Astrocyte of the spinal cord (primary cell): Measurements from ENCODE around the gene P3H4.

ENCODE experiments used
- DNase-seq: peaks from one replicate; pipeline ENCODE4 v3.0.0; 2011; ENCODE audit warnings: low read depth, low spot score
- H3K4me3 ChIP-seq: 2 replicates; pipeline ENCODE4 v1.5.1; 2011; ENCODE audit warnings: low read depth, mild to moderate bottlenecking, low read length, moderate library complexity
- CTCF ChIP-seq: IDR thresholded peaks from 2 replicates; pipeline ENCODE4 v1.5.1; 2012; ENCODE audit warnings: low read depth, mild to moderate bottlenecking, low read length, inconsistent platforms
- in situ Hi-C: cut with HindIII; loops from 2 replicates; pipeline ENCODE4 v1.10.0; 2017; ENCODE audit warnings: low sequenced_read_pairs

Gene P3H4

GRCh38 chr17:41810659-41811548 lies 845 bp downstream of the P3H4 start:
- no peak for TF ChIP-seq CTCF
- in situ Hi-C loops = no loop called here
- DNase-seq = no peak
- peak overlapping the region; percentile 92 for H3K4me3 ChIP-seq

DNA sequence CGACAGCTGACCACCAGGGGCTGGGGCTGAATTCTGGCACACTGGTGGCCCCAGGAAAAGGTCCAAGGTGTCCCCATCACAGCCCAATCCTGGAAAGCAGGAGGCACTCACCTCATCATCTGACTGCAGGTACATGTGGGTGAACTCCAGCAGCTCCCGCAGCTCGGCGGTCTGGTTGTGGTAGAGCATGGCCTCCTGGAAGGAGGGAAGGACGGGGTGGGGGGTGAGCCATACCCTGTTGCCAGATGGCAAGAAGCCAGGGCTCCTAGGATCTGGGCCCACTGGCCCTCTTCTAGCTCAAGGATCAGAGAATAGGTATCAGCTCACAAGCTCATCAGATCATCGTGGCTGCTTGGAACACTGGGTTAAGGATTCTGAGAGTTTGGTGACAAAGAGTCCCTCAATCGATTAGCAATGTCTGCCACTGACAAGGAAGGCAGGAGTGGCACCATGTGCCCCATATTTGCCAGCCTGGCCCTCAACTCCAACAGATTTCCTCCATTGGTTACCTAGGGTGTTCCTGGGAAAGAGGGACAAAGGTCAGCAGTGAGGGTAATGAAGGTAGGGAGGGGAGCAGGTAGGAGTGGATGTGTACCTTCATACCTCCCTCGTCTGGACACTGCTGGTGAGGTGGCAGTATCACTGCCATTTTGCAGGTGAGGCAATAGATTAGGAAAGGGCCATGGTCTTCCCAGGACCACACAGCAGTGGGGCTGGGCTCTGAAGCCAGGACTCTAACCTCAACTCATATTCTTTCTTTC lies 4.9 kb downstream of the P3H4 start:
- no peak for TF ChIP-seq CTCF
- no peak overlapping the region for H3K4me3 ChIP-seq
- in situ Hi-C loops = loop anchor here (10.0 kb wide), 1 partner anchor 82 kb away; no protein-coding TSS in a partner anchor
- DNase-seq = no peak

- DNase-seq = no peak
- TF ChIP-seq CTCF = no peak
- in situ Hi-C loops = loop anchor here (10.0 kb wide), 1 partner anchor 79 kb away; no protein-coding TSS in a partner anchor
- no peak overlapping the region for H3K4me3 ChIP-seq
Measured at GRCh38 chr17:41803049-41804020, 8.4 kb downstream of the P3H4 start.

DNA sequence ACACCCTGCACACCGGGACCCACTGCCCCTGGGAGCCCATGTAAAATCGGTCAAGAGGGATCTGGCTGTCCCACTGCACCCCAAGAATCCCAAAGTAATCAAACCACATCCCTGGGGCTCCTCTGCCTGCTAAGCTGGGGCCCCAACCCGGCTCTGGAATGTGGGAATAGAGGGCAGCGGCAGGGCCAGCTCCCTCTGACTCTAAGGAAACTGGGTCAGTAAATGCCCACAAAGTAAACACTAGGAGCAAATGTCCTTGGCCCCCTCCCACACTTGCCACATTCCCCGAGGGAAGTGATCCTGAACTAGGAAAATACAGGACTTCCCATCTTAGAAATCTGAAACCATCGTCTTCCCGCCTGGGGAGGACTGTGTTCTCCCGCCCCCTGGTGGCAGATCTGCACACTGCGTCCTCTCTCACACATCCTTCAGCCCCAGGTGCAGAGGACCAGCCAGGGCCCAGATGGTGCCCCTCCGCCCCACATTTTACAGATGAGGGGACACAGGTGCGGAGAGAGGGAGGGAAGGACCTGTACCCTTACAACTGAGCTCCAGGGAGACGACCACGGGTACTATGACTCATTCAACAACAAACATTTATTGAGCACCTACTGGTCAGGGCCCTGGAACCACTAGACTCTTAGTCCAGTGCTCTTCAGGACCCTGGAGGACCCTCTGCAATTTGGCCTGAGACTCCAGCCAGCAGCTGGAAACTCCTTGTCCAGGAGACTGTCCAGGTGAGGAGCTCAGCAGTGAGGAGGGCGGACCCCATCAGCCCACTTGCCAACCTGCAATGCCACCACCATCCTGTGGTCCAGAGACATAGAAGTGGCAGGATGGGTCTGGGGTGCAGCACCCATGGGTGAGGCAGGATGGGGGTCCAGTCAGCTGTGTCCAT lies 10.1 kb downstream of the P3H4 start:
- DNase-seq = peak; percentile 74
- in situ Hi-C loops = loop anchor here (10.0 kb wide), 1 partner anchor 77 kb away; no protein-coding TSS in a partner anchor
- no peak overlapping the region for H3K4me3 ChIP-seq
- TF ChIP-seq CTCF = peak; percentile 94

DNA sequence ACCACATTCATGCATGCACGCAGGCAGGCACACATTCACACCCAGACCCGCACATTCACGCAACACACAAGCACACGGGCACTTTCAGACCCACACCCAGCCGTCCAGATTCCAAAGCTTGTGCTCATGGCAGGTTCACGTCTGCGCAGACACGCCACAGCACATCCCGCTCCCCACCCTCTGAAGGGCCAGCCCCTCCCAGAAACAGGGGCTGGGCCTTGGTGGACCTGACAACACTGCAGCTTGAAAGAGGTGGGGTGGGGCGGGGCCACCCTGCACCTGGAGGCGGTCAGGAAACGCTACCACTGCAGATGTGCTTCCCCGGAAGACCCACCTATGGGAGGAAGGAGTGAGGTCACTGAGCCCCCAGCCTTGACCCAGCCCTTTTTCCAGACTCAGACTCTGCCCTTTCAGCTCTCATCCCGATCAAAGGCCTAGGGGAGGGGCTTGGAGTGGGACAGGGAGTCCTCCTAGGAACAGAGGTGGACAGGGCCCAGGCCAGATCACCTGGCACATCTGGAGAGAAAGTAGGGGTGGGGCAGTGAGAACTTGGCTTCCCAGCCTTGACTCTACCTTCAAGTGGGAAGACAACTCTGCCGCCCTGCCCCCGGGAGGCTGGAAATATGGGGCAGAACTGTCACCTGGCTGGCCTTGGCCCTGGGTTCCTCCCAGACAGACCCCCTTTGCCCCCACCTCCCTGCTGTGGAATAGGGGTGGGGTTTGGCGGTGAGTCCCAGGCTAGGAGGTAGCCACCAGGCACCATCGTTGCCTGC lies 11.0 kb downstream of the P3H4 start:
- no peak for TF ChIP-seq CTCF
- DNase-seq = no peak
- in situ Hi-C loops = loop anchor here (10.0 kb wide), 1 partner anchor 76 kb away; no protein-coding TSS in a partner anchor
- H3K4me3 ChIP-seq = no peak overlapping the region
